ENCODE results near the gene SCARB2. TPM values are rescaled to one million over a fixed set of nuclear protein-coding genes. Genes with fewer than 3 reads are reported as not detected.

The SCARB2 gene
- total and polyA plus RNA-seq, 7 donors = 29.4 to 160 (median 119) TPM

GRCh38 chr4:76160355-76160754 lies 53.3 kb downstream of the SCARB2 start:
- WGBS, 2 donors = 20 to 54% methylated on average over 2 of the region's 2 CpGs
- TF ChIP-seq EP300 (IDR thresholded peaks at IDR 0.05) (no peak), POLR2A (IDR thresholded peaks at IDR 0.05) (no peak), POLR2AphosphoS5 (IDR thresholded peaks at IDR 0.05) (no peak)
- TF ChIP-seq, protein P1, sequence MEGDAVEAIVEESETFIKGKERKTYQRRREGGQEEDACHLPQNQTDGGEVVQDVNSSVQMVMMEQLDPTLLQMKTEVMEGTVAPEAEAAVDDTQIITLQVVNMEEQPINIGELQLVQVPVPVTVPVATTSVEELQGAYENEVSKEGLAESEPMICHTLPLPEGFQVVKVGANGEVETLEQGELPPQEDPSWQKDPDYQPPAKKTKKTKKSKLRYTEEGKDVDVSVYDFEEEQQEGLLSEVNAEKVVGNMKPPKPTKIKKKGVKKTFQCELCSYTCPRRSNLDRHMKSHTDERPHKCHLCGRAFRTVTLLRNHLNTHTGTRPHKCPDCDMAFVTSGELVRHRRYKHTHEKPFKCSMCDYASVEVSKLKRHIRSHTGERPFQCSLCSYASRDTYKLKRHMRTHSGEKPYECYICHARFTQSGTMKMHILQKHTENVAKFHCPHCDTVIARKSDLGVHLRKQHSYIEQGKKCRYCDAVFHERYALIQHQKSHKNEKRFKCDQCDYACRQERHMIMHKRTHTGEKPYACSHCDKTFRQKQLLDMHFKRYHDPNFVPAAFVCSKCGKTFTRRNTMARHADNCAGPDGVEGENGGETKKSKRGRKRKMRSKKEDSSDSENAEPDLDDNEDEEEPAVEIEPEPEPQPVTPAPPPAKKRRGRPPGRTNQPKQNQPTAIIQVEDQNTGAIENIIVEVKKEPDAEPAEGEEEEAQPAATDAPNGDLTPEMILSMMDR (IDR thresholded peaks at IDR 0.05) = no peak
- Histone ChIP-seq H3K4me1 (no peaks in the 10 kb centered on the region), H3K9me3 (no peaks in the 10 kb centered on the region), H3K27me3 (no peaks in the 10 kb centered on the region), H3K36me3 (peaks cover 10 to 69% (median 38%) of the 10 kb centered on the region in 4 donors), H3K4me3 (no peak overlapping the region), H3K27ac (no peak overlapping the region)
- intact Hi-C loops (cut with DNase I) = no loop called here
- DNase-seq = no peak

DNA sequence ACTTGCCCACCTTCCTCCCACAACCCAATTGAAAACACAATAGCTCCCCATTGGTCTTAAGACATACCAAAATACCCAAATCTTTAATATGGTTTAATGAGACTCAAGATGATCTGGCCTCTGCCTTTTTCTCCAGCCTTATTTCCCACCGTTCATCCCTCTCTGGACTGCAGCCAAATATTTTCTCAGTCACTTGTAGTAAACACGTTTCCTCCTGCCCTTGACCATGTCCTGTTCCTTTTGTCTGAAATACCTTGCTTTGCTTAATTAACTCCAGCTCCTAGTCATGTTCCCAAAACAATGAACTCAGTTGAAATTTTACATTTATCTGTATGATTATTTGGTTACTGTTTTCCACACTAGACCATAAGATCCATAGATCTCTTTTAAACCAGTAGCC lies 57.0 kb downstream of the SCARB2 start:
- Histone ChIP-seq H3K4me3 (no peak overlapping the region), H3K4me1 (no peaks in the 10 kb centered on the region), H3K36me3 (peaks cover 6 to 32% (median 16%) of the 10 kb centered on the region in 4 donors), H3K9me3 (no peaks in the 10 kb centered on the region), H3K27me3 (no peaks in the 10 kb centered on the region), H3K27ac (no peak overlapping the region)
- 9 to 27% methylated on average over 2 of the region's 2 CpGs for WGBS, 2 donors
- DNase-seq = no peak
- intact Hi-C loops (cut with DNase I) = no loop called here
- no peak for TF ChIP-seq POLR2A (IDR thresholded peaks at IDR 0.05)
- no peak for TF ChIP-seq EP300 (IDR thresholded peaks at IDR 0.05)
- TF ChIP-seq, protein P1 (IDR thresholded peaks at IDR 0.05) = no peak
- TF ChIP-seq POLR2AphosphoS5 (IDR thresholded peaks at IDR 0.05) = no peak

DNA sequence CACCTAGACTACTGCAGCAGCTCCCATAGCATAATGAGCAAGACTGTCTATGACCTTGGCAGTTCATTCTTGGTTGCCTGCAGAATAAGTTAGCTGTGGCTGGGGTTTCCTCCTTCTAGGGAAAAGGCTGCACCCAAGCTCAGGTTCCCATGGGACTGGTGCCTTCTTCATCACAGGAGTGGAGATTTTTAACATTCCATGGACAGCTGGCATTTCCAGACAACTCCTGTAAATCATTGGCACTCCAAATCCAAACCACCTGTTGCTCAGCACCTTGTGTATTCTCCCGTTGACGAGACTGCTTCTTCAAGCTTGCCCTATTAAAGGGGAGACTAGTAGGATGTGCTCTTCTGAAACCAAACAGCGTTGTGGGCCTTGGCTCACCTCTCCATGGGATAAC lies 57.6 kb downstream of the SCARB2 start:
- H3K4me1 ChIP-seq = no peaks in the 10 kb centered on the region
- H3K36me3 ChIP-seq = peaks cover 0 to 25% (median 9%) of the 10 kb centered on the region in 4 donors
- H3K9me3 ChIP-seq = no peaks in the 10 kb centered on the region
- intact Hi-C loops (cut with DNase I) = no loop called here
- TF ChIP-seq POLR2A (IDR thresholded peaks at IDR 0.05) (no peak), POLR2AphosphoS5 (IDR thresholded peaks at IDR 0.05) (no peak), EP300 (IDR thresholded peaks at IDR 0.05) (no peak)
- TF ChIP-seq, protein P1 (IDR thresholded peaks at IDR 0.05) = no peak
- no peak overlapping the region for H3K4me3 ChIP-seq
- no peak for DNase-seq
- no peak overlapping the region for H3K27ac ChIP-seq
- H3K27me3 ChIP-seq = no peaks in the 10 kb centered on the region
- WGBS, 2 donors = 76 to 95% methylated on average over 3 of the region's 3 CpGs

DNA sequence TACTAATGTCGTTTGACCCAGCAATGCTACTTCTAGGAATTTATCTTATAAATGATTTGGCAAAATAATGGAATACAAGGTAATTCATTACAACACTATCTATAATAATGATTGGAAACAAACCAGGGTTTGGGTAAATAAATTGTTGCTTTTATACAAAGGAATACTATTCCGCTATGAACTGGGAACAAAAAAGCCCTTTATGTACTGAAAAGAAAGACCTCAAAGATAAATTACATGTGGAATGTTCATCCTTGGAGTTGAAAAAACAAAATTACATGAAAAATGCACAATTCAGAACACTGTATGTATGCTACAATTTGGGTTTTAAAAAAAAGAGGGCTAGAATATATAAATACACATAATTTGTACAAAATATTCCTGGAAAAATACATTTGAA lies 60.3 kb downstream of the SCARB2 start:
- intact Hi-C loops (cut with DNase I) = no loop called here
- 89 to 91% methylated on average over 2 of the region's 2 CpGs for whole genome bisulfite sequencing, 2 donors

More for the DNA sequence above, 60.3 kb downstream of the SCARB2 start:
- peaks cover 0 to 13% (median 11%) of the 10 kb centered on the region in 4 donors for H3K4me1 ChIP-seq
- H3K9me3 ChIP-seq = no peaks in the 10 kb centered on the region
- no peak overlapping the region for H3K4me3 ChIP-seq
- no peak for DNase-seq
- TF ChIP-seq POLR2AphosphoS5 (IDR thresholded peaks at IDR 0.05) = no peak
- TF ChIP-seq EP300 (IDR thresholded peaks at IDR 0.05) = no peak
- TF ChIP-seq, protein P1 (IDR thresholded peaks at IDR 0.05) = no peak
- no peak overlapping the region for H3K27ac ChIP-seq
- peaks cover 0 to 4% (median 0%) of the 10 kb centered on the region in 4 donors for H3K36me3 ChIP-seq
- H3K27me3 ChIP-seq = no peaks in the 10 kb centered on the region

Data from sigmoid colon (tissue), 7 donors.